GM12801 (cell line): Measurements from ENCODE around the gene ADAMTS12.

Experiments
- CTCF ChIP-seq: IDR thresholded peaks from one replicate; pipeline ENCODE4 v1.5.1; 2011; ENCODE audit warnings: control low read depth; ENCODE audit not compliant: insufficient read length; ENCODE audit errors: extremely low read depth

ADAMTS12 gene

GRCh38 chr5:33840927-33841547 lies 50.8 kb downstream of the ADAMTS12 start:
- no peak for TF ChIP-seq CTCF

GRCh38 chr5:33837301-33837700 lies 54.5 kb downstream of the ADAMTS12 start:
- TF ChIP-seq CTCF, result no peak

GRCh38 chr5:33834334-33834733 lies 57.5 kb downstream of the ADAMTS12 start:
- no peak for TF ChIP-seq CTCF

- TF ChIP-seq CTCF, result no peak
Measured at GRCh38 chr5:33833237-33833575, 58.6 kb downstream of the ADAMTS12 start.

- no peak for TF ChIP-seq CTCF
Measured at GRCh38 chr5:33832404-33833236, 59.2 kb downstream of the ADAMTS12 start.

- TF ChIP-seq CTCF, result no peak
Measured at GRCh38 chr5:33831041-33831440, 60.7 kb downstream of the ADAMTS12 start.

- no peak for TF ChIP-seq CTCF
Measured at GRCh38 chr5:33829430-33829829, 62.4 kb downstream of the ADAMTS12 start.
